Panc1 (cell line): ENCODE measurements around the gene TRNP1. TPM values are rescaled to one million over a fixed set of nuclear protein-coding genes. Genes with fewer than 3 reads are reported as not detected.

Experiments used
- ATAC-seq: fragments of 200-7000 bp; cut with Tn5 transposase; 2 replicates; pipeline ENCODE4 v1.9.1; 2020; ENCODE audit warnings: mild to moderate bottlenecking, moderate library complexity
- BruUV-seq: library from RNA; stranded (reverse); fragments of 400-500 nt; replicated peaks from 2 replicates; lab custom pipeline; 2021; lab: Mats Ljungman, UMichigan
- CTCF ChIA-PET: fragments of 300-600 bp; sonication (Branson Sonifier 250); formaldehyde crosslinking; loops from one replicate; lab custom pipeline; 2022; ENCODE audit warnings: antibody characterized with exemption; lab: Charles Lee
- POLR2A ChIA-PET: fragments of 300-600 bp; sonication (Branson Sonifier 250); formaldehyde crosslinking; loops from one replicate; lab custom pipeline; 2022; ENCODE audit warnings: antibody characterized with exemption; lab: Charles Lee
- DNase-seq: peaks from one replicate; pipeline ENCODE4 v3.0.0-alpha.2; 2010; ENCODE audit warnings: low read depth, low spot score
- H3K27ac ChIP-seq: 2 replicates; pipeline ENCODE4 v1.5.1; 2011; ENCODE audit warnings: mild to moderate bottlenecking, low read length, inconsistent platforms
- H3K27me3 ChIP-seq: fragments of 200-500 bp; sonication (Bioruptor generic); 2 replicates; pipeline ENCODE4 v1.6.0; 2014; ENCODE audit warnings: low read length, inconsistent platforms; ENCODE audit not compliant: control insufficient read depth, insufficient read depth
- H3K36me3 ChIP-seq: fragments of 200-500 bp; sonication (Bioruptor generic); 2 replicates; pipeline ENCODE4 v1.5.1; 2014; ENCODE audit warnings: inconsistent platforms, mild to moderate bottlenecking, low read length, moderate library complexity; ENCODE audit not compliant: control insufficient read depth, insufficient read depth
- H3K4me1 ChIP-seq: 2 replicates; pipeline ENCODE4 v1.5.1; 2011; ENCODE audit warnings: inconsistent platforms, mild to moderate bottlenecking, low read length, moderate library complexity; ENCODE audit not compliant: control insufficient read depth, insufficient read depth
- H3K4me3 ChIP-seq, 2 experiments: 2 replicates each; pipeline ENCODE4 v1.5.1; 2011 to 2012; ENCODE audit warnings: low read depth in 2 of 2, low read length in 2 of 2, mild to moderate bottlenecking in 2 of 2, inconsistent platforms in 1 of 2, moderate library complexity in 1 of 2
- H3K9me3 ChIP-seq: fragments of 200-500 bp; sonication (Bioruptor generic); 2 replicates; pipeline ENCODE4 v1.5.1; 2014; ENCODE audit warnings: low read depth, mild to moderate bottlenecking, inconsistent platforms, low read length, moderate library complexity; ENCODE audit not compliant: control insufficient read depth, insufficient read depth
- CTCF ChIP-seq: fragments of 450-650 bp; IDR thresholded peaks from 2 replicates; pipeline ENCODE4 v1.5.1; 2017; ENCODE audit warnings: mild to moderate bottlenecking
- POLR2AphosphoS5 ChIP-seq: IDR thresholded peaks from 2 replicates; pipeline ENCODE4 v1.6.1; 2012; ENCODE audit warnings: mild to moderate bottlenecking, low read depth, low read length, moderate library complexity
- SIN3A ChIP-seq: IDR thresholded peaks from 2 replicates; pipeline ENCODE4 v1.6.1; 2012; ENCODE audit warnings: low read depth, mild to moderate bottlenecking, low read length, moderate library complexity, borderline replicate concordance; ENCODE audit not compliant: insufficient read depth
- TCF7L2 ChIP-seq: IDR thresholded peaks from 2 replicates; pipeline ENCODE4 v1.6.1; 2011; ENCODE audit warnings: mild to moderate bottlenecking, low read depth, low read length, inconsistent platforms
- in situ Hi-C: cut with HindIII; loops from 2 replicates; pipeline ENCODE4 v1.10.0; 2016; ENCODE audit warnings: low sequenced_read_pairs, low pct_unique_long_range_greater_than_20kb
- intact Hi-C: fragments of 100-400 bp; cut with micrococcal nuclease; formaldehyde crosslinking; loops from one replicate; pipeline ENCODE4 v1.10.0; 2022; ENCODE audit not compliant: unreplicated experiment
- total RNA-seq: library from RNA; stranded (reverse); gene quantifications from one replicate; pipeline ENCODE4 v1.2.1, GENCODE V29; 2021; ENCODE audit not compliant: unreplicated experiment
- TF ChIP-seq, protein P1 (sequence below), 2 experiments: IDR thresholded peaks; 2 replicates each; pipeline ENCODE4 v1.6.1; 2011 to 2012; ENCODE audit warnings: low read depth in 2 of 2, control low read depth in 1 of 2, low read length in 1 of 2, mild to moderate bottlenecking in 1 of 2, moderate library complexity in 1 of 2; ENCODE audit not compliant: insufficient read depth in 1 of 2

The TRNP1 gene
- total RNA-seq, 1 experiment from 2014 or later: 81.2 TPM

GRCh38 chr1:26970810-26971209 lies 22.7 kb upstream of the TRNP1 start:
- Histone ChIP-seq H3K4me1 (0 out of 2 replicates have a peak, but pooled peaks cover 3% of the 10 kb centered on the region), H3K4me3 (no peak overlapping the region), H3K27me3 (no peaks in the 10 kb centered on the region), H3K36me3 (no peaks in the 10 kb centered on the region), H3K27ac (no peak overlapping the region), H3K9me3 (no peaks in the 10 kb centered on the region)
- ATAC-seq (no peak), DNase-seq (no peak)
- ChIA-PET CTCF (no interaction called here), POLR2A (no interaction called here)
- in situ Hi-C loops: no loop called here
- TF ChIP-seq TCF7L2 (no peak), CTCF (no peak), SIN3A (no peak), POLR2AphosphoS5 (no peak)
- TF ChIP-seq, protein P1, sequence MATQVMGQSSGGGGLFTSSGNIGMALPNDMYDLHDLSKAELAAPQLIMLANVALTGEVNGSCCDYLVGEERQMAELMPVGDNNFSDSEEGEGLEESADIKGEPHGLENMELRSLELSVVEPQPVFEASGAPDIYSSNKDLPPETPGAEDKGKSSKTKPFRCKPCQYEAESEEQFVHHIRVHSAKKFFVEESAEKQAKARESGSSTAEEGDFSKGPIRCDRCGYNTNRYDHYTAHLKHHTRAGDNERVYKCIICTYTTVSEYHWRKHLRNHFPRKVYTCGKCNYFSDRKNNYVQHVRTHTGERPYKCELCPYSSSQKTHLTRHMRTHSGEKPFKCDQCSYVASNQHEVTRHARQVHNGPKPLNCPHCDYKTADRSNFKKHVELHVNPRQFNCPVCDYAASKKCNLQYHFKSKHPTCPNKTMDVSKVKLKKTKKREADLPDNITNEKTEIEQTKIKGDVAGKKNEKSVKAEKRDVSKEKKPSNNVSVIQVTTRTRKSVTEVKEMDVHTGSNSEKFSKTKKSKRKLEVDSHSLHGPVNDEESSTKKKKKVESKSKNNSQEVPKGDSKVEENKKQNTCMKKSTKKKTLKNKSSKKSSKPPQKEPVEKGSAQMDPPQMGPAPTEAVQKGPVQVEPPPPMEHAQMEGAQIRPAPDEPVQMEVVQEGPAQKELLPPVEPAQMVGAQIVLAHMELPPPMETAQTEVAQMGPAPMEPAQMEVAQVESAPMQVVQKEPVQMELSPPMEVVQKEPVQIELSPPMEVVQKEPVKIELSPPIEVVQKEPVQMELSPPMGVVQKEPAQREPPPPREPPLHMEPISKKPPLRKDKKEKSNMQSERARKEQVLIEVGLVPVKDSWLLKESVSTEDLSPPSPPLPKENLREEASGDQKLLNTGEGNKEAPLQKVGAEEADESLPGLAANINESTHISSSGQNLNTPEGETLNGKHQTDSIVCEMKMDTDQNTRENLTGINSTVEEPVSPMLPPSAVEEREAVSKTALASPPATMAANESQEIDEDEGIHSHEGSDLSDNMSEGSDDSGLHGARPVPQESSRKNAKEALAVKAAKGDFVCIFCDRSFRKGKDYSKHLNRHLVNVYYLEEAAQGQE (IDR thresholded peaks at IDR 0.05; ENCODE audit: insufficient read depth in 1 of 2, low read depth in 2 of 2, low read length in 1 of 2): no peak
- intact Hi-C loops: no loop called here
- no TSS peak for BruUV-seq

- Histone ChIP-seq H3K27me3 (no peaks in the 10 kb centered on the region), H3K9me3 (no peaks in the 10 kb centered on the region), H3K36me3 (no peaks in the 10 kb centered on the region), H3K4me1 (0 out of 2 replicates have a peak, but pooled peaks cover 3% of the 10 kb centered on the region), H3K27ac (no peak overlapping the region), H3K4me3 (no peak overlapping the region)
- DNase-seq (no peak), ATAC-seq (no peak)
- BruUV-seq: no TSS peak
- TF ChIP-seq, protein P1 (IDR thresholded peaks at IDR 0.05; ENCODE audit: insufficient read depth in 1 of 2, low read depth in 2 of 2, low read length in 1 of 2): no peak
- no peak for TF ChIP-seq TCF7L2
- TF ChIP-seq CTCF: no peak
- no peak for TF ChIP-seq SIN3A
- no peak for TF ChIP-seq POLR2AphosphoS5
- intact Hi-C loops (no loop called here), in situ Hi-C loops (no loop called here)
- ChIA-PET POLR2A (no interaction called here), CTCF (no interaction called here)
These were observed 21.9 kb upstream of the TRNP1 start for GRCh38 chr1:26971590-26971989.
